Testis (tissue), 2 donors: ENCODE measurements around the gene FZD2.

ENCODE experiments used
- POLR2A ChIP-seq: fragments of 450-650 bp; IDR thresholded peaks from one replicate; pipeline ENCODE4 v1.6.1; 2017; ENCODE audit warnings: antibody characterized with exemption, mild to moderate bottlenecking, moderate library complexity
- TF ChIP-seq, protein P1 (sequence below), 3 experiments: fragments of 450-650 bp in 2 of 3; fragments of 200-600 bp in 1 of 3; sonication (generic) in 1 of 3; IDR thresholded peaks; one replicate each; pipeline ENCODE4 v1.5.1; 2016 to 2019; ENCODE audit warnings: antibody characterized with exemption in 3 of 3, mild to moderate bottlenecking in 2 of 3, moderate library complexity in 1 of 3

DNA sequence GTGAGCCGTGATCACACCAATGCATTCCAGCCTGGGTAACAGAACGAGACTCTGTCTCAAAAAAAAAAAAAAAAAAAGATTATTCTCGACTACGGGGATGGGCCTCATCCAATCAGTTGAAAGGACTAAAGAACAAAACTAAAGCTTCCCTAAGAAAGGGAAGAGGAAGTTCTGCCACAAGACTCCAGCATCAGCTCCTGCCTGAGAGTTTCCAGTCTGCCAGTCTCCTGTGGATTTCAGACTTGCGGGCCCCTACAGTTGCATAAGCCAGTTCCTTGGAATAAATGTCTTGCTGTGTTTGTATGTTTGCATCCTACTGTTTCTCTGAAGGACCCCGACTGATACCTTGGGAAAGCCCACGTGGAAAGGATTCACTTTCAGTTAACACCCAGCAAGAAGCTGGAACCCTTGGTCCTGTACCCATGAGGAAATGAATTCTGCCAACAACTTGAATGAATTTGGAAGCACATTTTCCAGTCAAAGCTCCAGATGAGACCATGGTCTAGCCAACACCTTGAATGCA is 26.3 kb upstream of the FZD2 start:
- TF ChIP-seq, protein P1, sequence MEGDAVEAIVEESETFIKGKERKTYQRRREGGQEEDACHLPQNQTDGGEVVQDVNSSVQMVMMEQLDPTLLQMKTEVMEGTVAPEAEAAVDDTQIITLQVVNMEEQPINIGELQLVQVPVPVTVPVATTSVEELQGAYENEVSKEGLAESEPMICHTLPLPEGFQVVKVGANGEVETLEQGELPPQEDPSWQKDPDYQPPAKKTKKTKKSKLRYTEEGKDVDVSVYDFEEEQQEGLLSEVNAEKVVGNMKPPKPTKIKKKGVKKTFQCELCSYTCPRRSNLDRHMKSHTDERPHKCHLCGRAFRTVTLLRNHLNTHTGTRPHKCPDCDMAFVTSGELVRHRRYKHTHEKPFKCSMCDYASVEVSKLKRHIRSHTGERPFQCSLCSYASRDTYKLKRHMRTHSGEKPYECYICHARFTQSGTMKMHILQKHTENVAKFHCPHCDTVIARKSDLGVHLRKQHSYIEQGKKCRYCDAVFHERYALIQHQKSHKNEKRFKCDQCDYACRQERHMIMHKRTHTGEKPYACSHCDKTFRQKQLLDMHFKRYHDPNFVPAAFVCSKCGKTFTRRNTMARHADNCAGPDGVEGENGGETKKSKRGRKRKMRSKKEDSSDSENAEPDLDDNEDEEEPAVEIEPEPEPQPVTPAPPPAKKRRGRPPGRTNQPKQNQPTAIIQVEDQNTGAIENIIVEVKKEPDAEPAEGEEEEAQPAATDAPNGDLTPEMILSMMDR (IDR thresholded peaks at IDR 0.05), result no peak
- no peak for TF ChIP-seq POLR2A
